Stimulated activated CD8-positive, alpha-beta memory T cell treated with anti-CD3 and anti-CD28 coated beads, Interleukin-7, amount 100 ng/mL, for 4 hours (primary cell): ENCODE measurements around the gene C1orf141.
"Not testable (repeated sequence)": the region's sequence is repeated elsewhere in the genome, so short reads cannot be mapped to it uniquely, and the experiment has no call there.

Source experiments
- DNase-seq, 2 donors: peaks; one replicate each; pipeline ENCODE4 v3.0.0-alpha.2; 2020; ENCODE audit warnings: low read depth in 2 of 2

The C1orf141 gene

DNA sequence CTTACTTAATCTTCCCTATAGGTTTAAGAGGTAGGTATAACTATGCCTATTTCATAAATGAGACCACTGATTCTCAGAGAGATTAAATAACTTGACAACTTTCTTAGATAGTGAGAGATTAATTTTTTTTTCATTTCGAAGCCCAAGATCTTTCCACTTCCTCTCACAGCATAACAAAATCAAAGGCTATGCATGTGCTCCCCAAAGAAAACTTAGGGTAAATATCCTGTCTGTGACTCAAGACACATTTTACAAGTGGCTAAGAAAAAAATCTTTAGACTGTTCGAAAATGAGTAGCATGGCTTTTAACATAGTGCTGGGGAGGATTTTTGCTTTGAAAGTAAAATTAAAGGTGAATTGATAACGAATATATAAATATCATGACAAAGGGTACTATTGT lies 8.2 kb upstream of the C1orf141 start:
- DNase-seq = no peak

- not testable (repeated sequence) for DNase-seq
These were observed 7.1 kb upstream of the C1orf141 start for GRCh38 chr1:67141832-67142231.

GRCh38 chr1:67140460-67140859 lies 5.7 kb upstream of the C1orf141 start:
- DNase-seq = no peak

GRCh38 chr1:67138813-67139499 lies 4.2 kb upstream of the C1orf141 start:
- DNase-seq = no peak

DNA sequence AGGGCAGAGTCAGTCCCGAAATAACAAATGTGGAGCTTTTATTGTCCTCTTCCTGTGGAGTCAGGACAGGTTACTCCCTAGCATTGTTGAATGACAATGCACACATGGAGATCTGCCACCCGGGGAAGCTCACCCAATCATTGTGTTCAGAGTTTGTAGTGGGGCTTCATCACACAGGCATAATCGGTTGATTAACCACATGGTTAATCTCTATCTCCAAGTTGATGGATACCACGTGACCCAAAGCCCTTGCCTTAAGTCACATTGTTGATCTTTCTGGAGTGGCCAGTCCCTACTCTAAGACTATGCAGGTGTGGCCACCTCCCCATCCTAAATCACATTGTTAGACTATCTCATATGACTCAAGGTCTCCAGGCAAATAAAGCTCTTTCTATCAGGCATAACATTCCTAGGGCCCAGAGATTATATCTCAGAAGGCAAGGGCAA lies 2.6 kb upstream of the C1orf141 start:
- DNase-seq = no peak

- no peak for DNase-seq
These were observed 584 bp upstream of the C1orf141 start for GRCh38 chr1:67135354-67135753.

DNA sequence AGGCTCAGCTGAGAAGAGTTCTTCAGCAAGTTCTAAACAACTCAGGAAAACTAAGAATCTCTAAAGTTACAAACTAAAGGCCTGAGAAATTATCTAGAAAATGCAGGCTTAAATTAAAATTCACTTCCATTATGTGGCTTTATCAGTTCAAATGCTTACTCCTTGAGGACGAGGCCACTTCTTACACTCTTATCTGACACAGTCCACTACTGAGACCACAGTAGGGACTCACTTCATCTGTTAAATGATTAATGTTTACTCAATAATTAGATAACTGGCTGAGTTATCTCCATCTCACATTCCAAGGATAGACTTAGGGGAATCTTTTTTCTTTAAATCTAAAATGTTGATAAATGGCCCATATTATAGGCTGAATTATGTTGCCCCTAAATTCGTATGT lies 1.6 kb downstream of the C1orf141 start:
- no peak for DNase-seq

GRCh38 chr1:67130673-67131072 lies 4.1 kb downstream of the C1orf141 start:
- DNase-seq = no peak

DNA sequence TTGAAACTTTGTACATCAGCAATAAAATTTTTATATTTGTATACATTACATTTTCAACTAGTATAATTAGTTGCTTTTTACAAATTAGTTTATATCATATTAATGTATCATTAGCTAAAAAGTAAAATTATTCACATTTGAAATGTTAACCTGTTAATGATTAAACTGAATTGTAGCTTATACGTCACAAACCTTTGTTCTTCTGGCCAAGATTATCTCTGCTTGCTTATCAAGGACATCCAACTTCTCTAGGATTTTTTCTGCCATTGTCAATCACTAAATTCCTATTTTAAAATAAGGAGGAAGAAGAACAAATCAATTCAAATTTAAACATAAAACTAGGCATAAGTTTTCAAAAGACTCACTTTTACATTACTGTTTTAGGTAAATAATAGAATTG lies 7.8 kb downstream of the C1orf141 start:
- no peak for DNase-seq

DNA sequence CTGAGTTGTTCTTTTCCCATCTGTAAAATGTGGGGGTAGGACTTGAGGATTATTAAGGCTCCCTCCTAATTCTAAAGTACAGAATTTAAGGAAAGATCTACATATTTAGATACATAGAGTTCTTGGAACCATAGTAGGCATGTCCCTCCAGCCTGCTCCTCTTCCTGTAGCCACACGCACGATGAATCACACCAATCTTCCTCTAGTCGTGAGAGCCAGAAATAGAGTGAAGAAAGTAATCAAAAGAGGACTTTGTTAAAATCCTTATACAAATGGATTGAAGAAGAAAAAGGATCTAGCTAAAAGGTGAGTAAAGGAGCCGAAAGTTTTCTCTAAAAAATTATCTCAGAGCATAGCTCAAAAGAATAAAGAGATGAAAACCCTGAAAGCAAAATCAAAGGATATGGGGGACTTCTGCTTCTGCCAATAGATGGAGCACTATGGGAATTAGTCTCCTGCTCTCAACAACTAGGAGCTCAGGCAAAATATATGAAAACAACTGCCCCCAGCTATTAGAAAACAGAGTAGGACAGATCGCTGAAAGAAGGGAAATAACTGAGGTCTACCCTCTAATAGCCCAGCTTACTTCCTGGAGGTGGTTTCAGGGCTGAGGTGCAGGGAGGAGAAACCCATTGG lies 8.5 kb downstream of the C1orf141 start:
- DNase-seq = no peak

GRCh38 chr1:67124455-67124854 lies 10.3 kb downstream of the C1orf141 start:
- DNase-seq = no peak

DNA sequence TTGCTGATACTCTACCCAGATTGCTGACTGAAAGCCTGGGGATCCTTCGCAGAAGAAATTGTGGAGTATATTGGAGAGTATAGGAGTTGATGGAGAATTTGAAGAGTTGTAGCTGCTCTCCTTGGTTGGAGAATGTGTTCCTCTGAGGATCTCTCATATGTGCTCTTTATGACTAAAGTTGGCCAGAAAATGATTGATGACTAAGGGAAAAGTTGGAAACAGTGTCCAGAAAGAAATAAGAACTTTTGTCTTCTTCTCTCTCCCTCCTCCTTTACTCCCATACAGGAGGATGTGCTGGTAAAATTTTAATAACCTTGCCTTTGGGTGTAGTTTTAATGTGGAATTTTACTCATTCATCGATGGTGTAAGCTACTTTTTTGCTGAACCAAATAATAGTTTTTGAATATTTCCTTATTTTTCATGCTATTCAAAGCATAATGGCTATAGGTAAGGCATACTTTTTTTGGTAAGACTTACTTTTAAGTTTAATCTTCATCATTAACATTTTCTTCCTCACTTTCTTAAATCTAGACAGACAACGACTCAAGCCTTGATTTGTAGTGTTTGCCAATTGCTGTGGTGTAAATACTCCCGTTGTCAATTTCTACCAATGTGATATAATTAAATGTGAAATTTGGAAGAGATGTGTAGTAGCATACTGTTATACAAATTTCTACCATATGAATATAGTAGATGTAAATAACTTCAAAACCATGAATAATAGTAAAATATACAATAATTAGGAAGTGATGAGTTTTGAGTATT lies 13.7 kb downstream of the C1orf141 start:
- no peak for DNase-seq

DNA sequence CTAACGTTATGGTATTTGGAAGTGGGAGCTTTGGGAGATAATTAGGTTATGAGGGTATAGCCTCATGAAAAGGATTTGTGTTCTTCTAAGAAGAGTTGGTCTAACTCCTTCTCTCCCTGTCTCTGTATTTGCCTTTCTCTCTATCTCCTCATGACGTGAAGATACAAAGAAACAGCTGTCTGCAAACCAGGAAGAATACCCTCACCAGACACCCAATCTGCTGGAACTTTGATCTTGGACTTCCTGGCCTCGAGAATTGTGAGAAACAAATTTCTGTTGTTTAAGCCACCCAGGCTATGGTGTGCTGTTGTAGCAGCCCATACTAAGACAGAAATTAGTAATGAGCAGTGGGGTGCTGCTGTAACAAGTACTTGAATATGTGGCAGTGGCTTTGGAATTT lies 16.1 kb downstream of the C1orf141 start:
- DNase-seq = no peak

GRCh38 chr1:67118191-67118590 lies 16.6 kb downstream of the C1orf141 start:
- DNase-seq = no peak

DNA sequence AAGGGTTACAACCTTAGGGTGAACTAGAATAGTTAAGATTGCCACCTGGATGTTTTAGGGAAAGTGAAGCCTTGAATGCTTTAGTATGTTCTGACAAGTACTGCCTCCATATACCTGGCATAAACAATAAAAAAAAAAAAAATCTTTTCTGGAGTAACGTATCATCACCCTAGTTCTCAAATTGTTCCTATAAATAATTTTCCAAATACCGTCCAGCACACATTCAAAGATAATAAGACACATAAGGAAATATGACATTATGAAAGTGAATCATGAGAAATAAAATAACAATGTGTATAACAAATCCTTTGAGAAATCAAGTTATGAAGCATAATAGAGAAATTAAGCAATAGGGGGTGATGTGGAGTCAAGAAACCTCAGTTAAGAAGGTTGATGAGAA lies 20.6 kb downstream of the C1orf141 start:
- DNase-seq = no peak

GRCh38 chr1:67110352-67110751 lies 24.4 kb downstream of the C1orf141 start:
- DNase-seq = no peak

DNA sequence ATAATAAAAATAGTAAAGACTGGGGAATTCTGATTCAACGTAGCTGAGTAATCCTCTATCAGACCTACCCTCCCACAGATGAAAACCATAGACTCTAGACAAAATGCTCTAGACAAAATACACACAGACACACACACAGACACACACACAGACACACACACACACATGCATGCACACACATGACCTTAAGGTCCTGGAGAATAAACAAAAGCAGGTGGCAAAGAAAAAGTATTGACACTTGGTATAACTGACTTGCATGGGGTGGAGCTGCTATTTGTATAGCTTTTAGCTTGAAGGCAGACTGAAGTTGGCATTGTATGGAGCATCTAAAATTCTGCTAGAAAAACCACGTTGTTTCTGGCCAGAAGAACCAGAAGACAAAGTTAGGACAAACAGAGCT lies 29.3 kb downstream of the C1orf141 start:
- DNase-seq = no peak

- DNase-seq = no peak
These were observed 31.2 kb downstream of the C1orf141 start for GRCh38 chr1:67103548-67103947.

DNA sequence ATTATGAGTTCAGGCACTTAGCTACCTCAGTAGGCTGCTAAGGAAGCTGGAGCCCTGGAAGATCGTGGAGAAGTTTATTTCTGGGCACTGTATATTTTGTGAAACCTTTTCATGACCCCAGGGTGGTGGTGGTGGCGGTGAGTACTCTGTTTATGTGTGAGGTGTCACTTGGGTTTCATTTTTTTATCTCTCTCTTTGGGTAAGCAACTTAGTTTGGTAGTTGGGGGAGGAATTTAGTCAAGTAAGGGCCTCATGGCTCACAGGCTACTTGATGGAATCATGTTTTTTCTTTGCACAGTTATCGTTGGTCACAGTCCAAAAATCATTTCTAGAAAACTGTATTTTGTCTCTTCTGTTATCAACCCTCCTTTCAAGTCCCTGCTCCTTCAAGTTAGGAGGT lies 33.9 kb downstream of the C1orf141 start:
- no peak for DNase-seq

GRCh38 chr1:67097305-67097704 lies 37.5 kb downstream of the C1orf141 start:
- no peak for DNase-seq

GRCh38 chr1:67094191-67094590 lies 40.6 kb downstream of the C1orf141 start:
- DNase-seq = no peak

DNA sequence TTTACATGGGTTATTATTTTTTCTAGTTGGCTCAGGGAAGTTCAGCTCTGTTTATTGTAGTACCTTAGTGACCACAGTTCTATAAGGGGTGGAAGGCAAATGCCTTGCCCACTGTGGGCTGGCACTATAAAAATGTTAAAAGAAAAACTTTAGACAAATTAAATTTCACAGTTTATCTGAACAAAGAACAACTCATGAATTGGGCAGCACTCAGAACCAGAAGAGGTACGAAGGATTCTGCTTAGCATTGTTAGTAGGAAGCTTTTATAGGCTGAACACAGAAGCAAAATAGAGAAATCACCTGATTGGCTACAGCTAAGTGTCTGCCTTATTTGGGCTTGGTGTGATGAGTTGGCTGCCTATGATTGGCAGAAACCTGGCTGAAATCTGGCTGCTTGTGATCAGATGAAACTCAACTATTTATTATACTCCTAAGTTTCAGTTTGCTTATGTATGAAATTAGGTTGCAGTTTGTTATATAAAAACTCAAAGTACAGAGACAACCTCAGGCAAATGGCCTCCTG lies 45.0 kb downstream of the C1orf141 start:
- DNase-seq = no peak

GRCh38 chr1:67088440-67088839 lies 46.3 kb downstream of the C1orf141 start:
- DNase-seq = no peak
